GM15510 (cell line): ENCODE results near the gene SEC22A.

Experiments used
- POLR2A ChIP-seq: IDR thresholded peaks from 3 replicates; pipeline ENCODE4 v1.6.1; 2011; ENCODE audit warnings: borderline replicate concordance; ENCODE audit not compliant: insufficient read length; ENCODE audit errors: extremely low read depth

SEC22A gene

GRCh38 chr3:123298903-123299302 lies 97.2 kb downstream of the SEC22A start:
- TF ChIP-seq POLR2A = no peak

DNA sequence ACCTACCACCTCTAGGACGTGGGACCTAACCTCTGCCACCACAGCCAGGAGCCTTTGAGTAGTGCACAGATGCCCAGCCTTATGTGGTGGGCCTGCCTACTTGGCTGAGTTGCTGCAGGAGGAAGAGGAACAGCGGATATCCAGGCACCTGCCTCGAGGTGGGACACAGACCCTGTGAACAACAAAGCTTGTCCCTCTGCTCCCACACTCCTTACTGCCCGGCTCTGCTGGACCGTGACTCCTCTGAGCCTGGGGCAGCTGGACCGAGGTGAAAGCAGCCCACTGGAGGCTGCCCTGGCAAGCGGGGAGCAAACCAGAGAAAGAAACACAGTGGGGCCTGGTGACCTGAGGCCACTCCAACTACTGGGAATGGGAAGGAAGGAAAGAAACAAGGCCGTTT lies 97.8 kb downstream of the SEC22A start:
- TF ChIP-seq POLR2A = no peak

DNA sequence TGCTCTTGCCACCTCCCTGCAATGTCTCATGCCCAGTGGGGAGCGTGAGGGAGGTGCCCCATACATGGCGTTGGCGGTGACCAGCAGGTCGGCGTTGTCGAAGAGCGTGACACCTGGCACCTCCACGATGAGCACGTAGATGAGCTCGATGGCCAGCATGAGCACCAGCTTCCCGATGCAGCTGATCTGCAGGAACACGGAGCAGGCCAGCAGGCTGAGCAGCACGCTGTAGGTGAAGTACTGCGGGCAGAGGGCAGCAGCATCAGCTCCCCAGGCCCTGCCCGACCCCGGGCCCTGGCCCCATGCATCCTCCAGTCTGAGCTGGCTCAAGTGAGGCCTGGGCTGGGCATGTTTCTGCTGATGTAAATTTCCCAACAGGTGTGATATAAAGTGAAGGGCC lies 98.3 kb downstream of the SEC22A start:
- no peak for TF ChIP-seq POLR2A

DNA sequence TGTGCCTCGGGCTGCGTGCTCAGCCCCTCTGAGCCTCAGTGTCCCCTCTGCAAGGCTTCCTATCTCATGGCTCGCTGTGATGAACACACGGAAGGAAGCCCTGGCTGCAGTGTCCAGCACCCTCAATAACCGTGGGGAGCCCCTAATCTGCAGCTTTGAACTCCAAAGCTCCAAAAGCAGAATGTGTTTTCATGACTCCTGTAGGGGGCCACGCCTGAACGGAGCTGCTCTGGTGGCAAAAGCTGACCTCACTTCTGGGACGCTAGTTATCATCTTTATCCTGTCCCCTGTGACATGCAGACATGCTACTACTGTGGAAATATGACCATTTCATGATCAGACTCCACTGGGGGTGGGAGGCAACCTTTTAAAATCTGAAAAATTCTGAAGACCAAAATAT lies 98.8 kb downstream of the SEC22A start:
- no peak for TF ChIP-seq POLR2A

DNA sequence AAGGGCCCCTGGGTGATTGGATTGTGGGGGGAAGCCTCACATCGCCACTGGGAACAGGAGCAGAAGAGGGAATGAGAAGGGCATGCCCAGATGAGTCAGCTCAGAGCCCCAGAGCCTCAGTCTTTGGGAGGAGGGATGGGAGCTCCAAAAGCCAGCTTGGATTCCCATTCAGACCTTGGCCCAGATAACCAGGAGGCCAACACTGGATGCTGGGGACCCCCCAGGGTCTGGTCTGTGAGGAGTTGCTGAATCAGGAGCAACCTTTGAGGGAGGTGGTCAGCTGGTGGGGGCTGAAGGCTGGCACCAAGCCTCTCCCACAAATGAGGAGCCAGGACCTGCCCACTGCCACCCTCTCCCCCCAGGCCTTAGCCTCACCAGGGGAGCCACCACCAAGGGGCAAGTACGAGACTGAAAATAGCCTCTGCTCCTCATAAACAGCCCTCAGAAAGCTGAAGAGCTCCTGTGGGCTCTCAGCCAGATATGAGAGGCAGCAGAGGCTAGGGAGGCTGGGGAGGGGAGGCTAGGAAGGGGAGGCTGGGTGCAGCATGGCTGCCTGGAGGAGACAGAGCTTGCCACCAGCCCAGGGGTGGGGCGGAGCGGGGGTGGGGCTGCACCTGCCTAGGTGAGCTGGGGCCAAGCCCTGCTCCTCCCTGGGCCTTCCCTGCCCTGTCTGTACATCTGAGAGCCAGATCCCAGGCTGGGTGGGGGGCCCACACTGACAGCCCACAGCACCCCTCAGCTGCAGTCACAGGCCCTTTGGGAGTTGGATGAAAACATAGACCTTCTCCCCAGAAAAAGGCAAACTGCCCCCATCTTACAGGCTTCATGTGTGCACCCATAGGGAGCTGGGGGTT lies 99.8 kb downstream of the SEC22A start:
- TF ChIP-seq POLR2A = no peak

GRCh38 chr3:123302961-123303360 lies 101.2 kb downstream of the SEC22A start:
- TF ChIP-seq POLR2A = no peak

DNA sequence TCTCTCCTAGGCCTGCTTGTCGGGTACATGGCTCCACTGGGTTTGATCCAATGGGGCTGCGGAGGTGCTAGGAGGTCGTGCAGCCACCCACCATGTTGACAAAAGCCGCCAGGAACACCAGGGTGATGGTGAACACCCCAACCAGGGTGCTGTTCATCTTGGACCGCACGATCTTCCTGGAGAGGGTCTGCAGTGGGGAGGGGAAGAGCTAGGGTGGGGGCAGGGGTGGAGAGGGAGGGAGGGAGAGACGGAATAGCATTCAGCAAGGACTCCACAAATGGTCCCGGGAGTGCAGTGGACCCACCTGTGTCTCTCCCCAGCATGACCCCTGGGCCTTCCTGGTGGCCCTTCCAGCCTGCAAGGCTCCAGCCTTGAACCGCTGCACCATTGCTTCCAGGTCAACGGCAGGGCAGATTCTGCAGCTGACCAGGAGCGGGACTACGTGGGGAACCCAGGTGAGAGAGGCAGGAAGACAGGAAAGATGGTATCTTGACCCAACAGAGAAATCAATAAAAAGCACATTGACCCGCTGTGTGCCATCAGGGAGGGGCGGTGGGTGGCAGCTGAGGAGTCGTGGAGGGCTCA lies 102.3 kb downstream of the SEC22A start:
- TF ChIP-seq POLR2A = no peak

- no peak for TF ChIP-seq POLR2A
Observed at GRCh38 chr3:123305192-123305591, 103.4 kb downstream of the SEC22A start.

DNA sequence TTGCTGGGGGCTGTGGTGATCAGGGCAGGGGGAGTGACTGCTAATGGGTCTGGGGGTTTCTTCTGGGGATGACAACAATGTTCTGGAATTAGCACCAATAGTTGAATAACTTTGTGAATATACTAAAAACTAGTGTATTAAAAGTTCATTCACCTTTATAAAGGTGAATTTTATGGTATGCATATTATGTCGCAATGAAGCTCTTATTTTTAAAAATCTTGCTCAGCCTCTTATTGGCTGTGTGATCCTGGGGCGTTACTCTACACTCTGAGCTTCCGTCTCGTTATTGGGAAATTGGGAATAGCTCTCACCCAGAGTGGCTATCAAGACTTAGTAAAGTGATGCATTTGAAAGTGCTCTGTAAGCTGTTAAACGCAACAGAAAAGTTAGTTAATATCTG lies 105.3 kb downstream of the SEC22A start:
- TF ChIP-seq POLR2A = no peak

- no peak for TF ChIP-seq POLR2A
Observed at GRCh38 chr3:123310186-123310585, 108.4 kb downstream of the SEC22A start.

DNA sequence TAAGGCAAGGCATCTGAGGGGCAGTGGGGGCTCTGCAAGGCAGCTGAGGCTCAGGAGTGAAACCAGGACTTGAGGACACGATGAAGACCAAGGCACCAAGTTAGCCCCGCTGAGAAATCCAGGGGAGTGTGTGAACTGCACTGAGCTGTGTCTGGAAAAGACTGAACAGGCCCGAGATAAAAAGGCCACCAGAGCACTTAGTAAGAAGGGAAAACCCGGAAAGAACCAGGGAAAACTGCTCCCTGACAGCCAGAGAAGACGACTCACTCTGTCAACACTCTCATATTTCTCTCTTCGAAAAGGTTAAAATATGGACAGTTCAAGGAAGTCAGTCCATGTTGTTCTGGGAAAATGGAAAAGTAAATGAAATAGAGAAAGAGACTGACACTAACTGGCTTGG lies 109.0 kb downstream of the SEC22A start:
- no peak for TF ChIP-seq POLR2A

DNA sequence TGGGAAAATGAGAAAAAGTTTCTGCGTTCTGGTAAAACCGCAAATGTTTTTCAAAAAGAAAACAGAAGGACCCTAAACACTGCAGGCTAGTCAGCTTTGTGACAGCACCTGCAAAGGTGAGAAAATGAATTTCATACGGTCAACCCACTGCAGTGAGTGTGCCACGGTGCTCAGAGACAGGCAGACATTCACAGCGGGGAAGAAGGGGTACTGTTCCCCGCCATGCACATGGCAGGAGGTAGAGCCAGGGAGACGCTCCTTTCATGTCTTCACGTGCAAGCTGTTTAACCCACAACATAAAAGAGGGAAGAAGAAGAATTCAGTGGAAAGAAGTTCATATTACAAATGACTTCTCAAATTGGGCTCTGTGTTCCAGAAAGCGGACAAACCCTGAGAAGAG lies 109.5 kb downstream of the SEC22A start:
- TF ChIP-seq POLR2A = no peak

GRCh38 chr3:123312331-123313265 lies 110.9 kb downstream of the SEC22A start:
- no peak for TF ChIP-seq POLR2A

GRCh38 chr3:123313889-123314288 lies 112.1 kb downstream of the SEC22A start:
- no peak for TF ChIP-seq POLR2A
